GM19372 (cell line): ENCODE data around the gene PAXX.

Experiments
- ATAC-seq: cut with Tn5 transposase; IDR thresholded peaks from one replicate; pipeline ENCODE4 v1.9.1; 2021; ENCODE audit warnings: mild to moderate bottlenecking, low read depth, moderate library complexity; ENCODE audit not compliant: unreplicated experiment

The PAXX gene, protein sequence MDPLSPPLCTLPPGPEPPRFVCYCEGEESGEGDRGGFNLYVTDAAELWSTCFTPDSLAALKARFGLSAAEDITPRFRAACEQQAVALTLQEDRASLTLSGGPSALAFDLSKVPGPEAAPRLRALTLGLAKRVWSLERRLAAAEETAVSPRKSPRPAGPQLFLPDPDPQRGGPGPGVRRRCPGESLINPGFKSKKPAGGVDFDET

DNA sequence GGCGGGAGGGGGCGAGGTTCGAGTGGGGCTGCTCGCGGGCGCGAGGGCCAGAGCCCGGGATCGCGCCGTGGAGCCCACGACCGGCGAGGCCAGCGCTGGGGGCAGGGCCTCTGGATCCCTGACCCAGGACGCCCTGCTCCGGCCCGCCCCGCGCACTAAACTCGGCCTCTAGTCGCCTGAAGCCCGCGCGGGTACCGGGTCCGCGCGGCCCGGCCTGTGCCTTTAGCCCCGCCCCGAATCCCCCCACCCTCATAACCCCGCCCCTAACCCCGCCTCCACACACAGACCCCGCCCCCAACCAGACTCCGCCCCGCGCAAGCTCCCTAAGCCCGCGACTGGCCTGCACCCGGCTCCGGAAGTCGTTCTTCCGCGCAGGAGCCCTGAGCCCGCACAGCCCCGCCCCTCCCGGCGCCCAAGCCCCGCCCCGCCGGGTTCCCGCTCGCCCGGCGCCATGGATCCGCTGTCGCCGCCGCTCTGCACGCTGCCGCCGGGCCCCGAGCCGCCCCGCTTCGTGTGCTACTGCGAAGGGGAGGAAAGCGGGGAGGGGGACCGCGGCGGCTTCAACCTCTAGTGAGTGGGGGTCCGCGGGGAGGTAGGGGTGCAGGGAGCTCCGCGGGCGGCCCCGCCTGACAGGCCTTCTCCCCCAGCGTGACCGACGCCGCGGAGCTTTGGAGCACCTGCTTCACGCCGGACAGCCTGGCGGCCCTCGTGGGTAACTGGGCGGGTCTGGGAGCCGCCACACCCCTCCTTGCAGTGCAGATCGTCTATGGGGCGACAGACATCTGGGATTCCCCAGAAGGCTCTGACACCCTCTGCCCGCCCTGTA is at the start of gene PAXX:
PAXX (plus strand) TSS at position 430 of the 826 bp plus-strand sequence; CDS start at position 452, 22 bp downstream.
- ATAC-seq: peak; percentile 85

DNA sequence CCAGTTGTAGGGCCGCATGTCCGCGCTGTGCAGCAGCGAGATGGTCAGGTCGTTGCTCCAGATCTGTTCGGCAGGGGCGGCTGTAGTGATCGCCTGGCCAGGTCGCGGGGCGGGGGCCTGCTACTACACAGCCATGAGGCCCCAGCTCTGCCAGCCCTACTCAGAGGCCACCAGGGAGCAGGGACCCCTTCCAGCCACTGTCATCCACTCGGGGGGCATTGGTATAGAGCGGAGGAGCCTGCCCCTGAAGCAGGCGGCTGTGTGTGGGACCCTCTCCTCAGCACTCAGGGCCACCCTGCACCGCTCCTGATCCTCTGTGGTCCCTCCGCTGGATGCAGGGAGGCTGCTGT is 49.4 kb upstream of the PAXX start:
- no peak for ATAC-seq

DNA sequence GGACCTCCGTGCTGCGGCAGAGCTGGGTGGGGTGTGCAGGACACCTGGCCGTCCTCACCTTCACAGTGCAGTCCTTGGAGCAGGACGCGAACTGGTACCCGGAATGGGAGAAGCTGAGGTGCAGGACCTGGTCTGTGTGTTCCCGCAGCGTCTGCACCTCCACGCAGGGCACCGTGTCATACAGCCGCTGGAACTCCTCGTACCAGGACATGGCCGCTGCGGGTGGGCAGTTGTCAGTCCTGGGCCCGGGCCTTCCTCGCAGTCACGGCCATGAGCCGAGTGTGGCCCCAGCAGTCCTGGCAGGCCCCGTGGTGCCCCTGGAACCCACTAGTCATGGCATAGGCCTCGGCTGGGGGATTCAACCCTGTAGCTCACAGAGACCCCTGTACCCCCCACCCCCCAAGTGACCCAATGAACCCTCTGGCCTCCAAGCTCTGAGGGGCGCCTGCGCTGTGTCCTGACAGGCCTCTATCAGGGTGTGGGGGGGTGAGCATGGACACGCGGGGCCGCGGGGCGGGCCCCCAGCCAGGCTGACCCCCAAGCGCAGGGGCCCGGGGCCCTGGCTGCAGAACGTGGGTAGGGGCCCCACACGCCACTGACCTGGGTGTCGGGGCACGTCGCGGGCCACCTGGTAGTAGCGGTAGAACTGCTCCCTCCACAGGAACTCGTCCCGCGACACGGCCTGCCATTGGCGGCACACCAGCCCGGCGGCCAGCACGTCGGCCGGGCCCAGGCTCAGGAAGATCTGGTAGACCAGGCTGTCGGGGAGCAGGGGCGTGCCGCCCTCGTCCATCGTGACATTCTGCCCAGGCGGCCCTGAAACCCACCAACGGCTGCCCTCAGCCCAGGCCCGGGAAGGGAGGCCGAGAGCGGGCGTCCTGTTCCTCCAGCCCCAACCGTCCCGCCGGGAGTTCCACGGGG is 48.7 kb upstream of the PAXX start:
- ATAC-seq: no peak

DNA sequence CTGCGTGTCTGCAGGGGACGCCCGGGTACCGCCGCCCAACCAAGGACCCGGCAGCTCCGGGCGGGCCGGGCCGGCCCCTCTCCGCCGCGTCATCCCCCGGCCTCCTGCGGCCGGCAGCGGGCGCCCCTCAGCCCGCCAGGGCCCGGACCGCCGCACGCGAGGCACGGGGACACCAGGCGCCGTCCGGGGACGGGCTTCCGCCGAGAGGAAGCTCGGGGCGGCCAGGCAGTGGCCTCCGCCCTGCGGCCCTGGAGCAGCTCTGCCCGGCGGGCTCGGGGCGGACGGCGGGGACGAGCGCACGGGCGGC is 48.1 kb upstream of the PAXX start:
- peak; percentile 38 for ATAC-seq

DNA sequence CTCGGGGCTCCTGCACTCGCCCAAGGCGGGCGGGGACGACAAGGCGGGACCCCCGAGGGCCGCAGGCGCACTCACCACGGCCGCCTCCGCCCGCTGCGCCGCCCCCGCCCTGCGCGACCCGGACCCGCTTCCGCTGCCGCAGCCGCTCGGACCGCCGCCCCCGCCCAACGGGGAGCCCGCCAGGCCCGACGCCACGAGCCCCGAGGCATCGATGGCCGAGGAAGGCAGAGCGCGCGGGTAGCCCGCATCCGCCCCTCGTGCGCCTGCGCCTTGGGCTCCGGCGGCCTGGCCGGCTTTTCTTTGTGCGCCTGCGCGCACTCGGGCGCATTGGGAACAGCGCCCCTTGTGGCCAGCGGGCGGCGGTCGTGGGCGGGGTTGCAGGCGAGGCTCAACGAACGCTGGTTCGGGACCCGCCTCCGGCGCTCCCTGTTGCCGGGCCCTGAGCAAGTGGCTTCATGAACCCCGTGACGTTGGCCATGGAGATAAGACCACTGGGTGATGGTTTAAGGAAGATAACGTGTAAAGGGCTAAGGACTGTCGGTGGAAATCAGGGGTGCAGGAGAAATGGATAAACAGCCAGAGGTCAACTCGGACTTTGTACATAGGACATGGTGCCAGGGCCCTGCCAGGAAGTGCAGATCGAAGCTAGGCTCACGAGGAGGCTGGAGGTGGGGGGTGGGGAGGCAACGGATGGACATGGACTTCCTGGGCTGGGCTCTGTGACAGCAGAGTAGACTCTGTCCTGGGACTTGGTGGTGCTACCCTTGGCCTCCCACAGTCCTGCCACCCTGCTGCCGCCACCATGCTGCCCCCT is 47.5 kb upstream of the PAXX start, which contains the start of the genes C8G and FBXW5:
C8G (plus strand) TSS at position 725 of the 814 bp plus-strand sequence; CDS start at position 803, 78 bp downstream.
FBXW5 (minus strand) TSS at position 220 of the 814 bp plus-strand sequence. CDS start 655 bp downstream, outside the sequence.
- peak; percentile 90 for ATAC-seq

DNA sequence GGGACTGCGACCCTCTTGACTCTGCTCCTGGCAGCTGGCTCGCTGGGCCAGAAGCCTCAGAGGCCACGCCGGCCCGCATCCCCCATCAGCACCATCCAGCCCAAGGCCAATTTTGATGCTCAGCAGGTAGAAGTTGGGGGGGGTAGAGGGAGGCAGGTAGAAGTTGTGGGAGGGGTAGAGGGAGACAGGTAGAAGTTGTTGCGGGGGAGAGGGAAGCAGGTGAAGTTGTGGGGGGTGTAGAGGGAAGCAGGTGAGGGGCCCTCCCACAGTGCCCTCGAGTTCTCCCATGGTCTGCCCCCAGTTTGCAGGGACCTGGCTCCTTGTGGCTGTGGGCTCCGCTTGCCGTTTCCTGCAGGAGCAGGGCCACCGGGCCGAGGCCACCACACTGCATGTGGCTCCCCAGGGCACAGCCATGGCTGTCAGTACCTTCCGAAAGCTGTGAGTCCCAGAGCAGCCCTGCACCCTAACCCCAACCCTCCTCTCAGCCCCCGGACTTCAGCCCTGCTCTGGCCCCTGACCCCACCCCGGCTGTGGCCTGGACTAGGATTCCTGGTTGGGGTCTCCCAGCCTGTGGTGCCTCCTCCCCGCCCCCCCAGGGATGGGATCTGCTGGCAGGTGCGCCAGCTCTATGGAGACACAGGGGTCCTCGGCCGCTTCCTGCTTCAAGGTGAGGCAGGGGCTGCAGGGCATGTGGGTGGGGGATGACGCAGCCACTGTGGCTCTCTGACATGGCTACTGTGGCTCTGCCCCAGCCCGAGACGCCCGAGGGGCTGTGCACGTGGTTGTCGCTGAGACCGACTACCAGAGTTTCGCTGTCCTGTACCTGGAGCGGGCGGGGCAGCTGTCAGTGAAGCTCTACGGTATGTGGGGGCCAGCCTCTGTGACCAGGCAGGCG is 46.6 kb upstream of the PAXX start:
- ATAC-seq: no peak

DNA sequence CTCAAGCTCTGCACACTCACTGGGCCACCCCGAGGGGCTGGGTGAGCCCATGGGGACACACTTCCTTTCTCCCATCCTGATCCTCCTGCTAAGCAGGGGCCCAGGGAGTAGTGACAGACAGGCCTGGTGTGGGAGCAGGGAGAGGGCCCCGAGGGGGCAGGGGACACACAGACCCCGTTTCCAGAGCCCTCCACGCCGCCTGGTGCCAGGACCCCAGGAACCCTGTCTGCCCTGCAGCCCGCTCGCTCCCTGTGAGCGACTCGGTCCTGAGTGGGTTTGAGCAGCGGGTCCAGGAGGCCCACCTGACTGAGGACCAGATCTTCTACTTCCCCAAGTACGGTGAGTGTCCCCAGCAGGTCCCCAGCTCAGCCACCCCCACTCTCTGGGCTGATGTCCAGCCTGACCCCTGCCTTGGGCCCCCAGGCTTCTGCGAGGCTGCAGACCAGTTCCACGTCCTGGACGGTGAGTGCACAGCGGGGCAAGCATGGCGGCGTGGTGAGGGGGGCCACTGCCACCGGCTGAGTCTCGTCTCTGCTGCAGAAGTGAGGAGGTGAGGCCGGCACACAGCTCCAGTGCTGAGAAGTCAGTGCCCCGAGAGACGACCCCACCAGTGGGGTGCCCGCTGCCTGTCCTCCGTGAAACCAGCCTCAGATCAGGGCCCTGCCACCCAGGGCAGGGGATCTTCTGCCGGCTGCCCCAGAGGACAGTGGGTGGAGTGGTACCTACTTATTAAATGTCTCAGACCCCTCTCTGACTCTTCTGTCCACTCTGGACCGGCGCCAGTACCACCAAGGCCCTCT is 45.8 kb upstream of the PAXX start:
- no peak for ATAC-seq

DNA sequence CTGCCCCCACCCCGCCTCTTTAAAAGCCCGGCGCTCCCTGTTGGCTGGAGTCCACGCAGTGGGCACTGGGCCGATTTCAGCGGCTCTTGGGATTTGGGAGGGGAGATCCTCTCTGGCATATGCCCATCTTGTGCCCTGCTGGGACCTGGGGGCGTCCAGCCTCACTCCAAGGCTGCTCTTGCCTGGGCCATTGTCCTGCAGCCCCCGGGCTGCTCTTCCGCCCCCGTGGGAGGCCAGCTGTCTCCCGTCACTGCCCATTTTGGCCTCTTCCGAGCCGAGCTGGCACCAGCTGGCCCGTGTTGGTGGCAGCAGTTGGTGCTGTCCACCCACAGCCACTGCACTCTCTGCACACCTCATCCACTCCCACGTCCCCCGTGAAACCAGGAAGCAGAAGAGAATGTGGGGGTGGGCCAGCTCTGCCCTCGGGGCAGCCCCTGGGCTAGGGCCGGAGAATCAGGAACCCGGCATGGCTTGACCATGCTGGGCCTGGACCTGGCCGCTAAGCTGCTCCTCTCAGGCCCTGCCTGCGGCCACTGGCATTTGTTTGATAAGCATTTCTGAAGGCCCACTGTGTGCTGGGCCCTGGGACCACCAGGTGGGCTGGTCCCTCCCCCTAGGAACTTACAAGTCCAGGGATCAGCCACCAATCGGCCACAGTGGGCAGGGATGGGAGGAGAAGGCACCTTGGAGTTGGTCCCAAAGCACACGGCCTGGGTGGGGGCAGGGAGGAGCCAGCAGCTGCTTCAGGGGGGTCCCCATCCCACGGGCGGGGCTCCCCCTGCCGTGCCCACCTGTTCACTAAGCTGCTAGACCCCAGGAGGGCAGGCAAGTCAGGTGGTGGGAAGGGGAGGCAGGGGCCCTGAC is 45.0 kb upstream of the PAXX start:
- no peak for ATAC-seq

DNA sequence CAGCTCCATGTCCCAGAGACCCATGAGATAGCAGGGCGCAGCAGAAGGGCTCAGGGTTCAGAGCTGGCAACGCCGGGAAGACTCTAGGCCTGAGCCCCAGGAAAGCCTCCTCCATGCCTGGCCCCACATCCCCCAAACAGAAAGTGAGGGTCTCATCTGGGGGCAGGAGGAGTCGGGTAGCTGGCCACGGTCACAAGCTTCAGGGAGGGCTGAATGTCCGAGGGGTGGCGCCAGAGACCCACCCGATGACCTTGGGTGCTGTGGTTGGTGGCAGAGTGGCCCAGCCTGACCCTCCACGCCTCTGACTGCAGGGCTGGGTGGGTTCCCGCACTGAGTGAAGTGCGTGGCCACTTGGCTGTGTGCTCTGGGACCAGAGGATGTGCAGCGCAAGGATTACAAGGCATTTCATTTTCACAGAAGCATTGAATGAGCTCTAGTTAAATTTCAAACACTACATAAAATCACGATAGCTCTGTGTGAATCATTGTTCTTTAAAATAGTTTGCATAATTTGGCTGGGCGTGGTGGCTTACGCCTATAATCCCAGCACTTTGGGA is 44.2 kb upstream of the PAXX start:
- ATAC-seq: no peak

DNA sequence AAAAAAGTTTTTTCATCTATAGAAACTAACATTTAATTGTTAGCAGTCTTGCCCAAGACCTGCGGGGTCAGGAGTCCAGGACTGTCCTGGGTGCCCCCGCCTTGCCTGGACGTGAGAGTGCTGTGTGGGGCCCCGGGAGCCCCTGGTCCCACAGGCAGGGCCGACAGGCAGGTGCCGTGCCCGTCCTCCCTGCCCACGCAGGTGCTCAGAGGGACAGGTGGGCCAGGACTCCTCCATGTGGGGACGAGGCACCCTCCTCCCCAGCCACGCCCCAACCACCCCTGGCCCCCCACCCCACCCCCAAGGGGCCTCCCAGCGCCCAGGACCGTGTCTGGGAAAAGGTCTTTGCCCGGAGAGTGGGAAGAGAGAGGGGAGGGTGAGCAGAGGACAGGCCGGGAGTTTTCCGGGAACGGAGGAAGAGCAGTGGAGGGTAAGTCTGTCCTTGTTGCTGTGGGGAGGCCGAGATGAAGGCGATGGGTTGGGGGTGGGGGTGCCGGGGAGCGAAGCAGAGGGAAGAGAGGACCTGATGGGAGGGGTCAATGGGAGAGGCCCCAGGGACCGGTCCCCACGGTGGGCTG is 42.9 kb upstream of the PAXX start:
- ATAC-seq: no peak

DNA sequence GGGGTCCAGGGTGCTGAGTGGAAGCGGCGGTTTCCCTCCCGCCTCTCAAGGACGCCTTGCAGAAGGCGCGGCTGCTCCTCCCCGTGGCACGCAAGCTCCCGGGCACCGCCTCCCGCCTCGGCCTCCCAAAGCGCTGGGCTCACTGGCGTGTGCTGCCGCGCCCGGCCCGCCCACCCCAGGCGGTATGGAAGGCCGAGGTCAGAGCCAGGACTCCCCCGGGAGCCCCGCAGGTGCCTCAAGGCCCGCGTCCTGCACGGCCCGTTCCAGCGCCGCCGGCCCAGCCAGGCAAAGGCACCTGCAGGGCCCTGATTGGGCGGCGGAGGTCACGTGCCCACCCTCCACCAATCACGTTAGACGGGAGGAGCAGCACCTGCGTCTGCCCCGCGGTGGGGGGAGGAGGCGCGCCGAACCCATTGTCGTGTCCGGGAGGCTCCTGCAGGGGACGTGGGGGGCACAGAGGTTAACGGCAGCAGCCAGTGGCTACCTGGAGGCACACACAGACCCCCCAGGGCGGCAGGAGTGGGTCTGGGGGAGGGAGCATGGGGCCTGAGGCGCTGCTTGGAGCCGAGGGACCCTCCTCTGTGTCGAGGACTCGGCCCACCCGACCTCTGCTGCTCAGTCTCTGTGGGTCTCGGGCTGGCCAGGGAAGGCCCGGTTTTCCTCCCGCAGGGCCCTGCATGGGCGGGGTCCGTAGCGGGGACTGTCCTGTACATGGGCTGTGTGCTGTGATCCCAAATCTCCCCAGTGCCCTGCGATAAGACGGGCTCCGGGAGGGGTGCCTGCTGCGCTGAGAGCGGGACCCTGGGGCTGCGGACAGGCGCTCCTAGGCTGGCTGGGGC is 42.2 kb upstream of the PAXX start:
- ATAC-seq: peak; percentile 91

DNA sequence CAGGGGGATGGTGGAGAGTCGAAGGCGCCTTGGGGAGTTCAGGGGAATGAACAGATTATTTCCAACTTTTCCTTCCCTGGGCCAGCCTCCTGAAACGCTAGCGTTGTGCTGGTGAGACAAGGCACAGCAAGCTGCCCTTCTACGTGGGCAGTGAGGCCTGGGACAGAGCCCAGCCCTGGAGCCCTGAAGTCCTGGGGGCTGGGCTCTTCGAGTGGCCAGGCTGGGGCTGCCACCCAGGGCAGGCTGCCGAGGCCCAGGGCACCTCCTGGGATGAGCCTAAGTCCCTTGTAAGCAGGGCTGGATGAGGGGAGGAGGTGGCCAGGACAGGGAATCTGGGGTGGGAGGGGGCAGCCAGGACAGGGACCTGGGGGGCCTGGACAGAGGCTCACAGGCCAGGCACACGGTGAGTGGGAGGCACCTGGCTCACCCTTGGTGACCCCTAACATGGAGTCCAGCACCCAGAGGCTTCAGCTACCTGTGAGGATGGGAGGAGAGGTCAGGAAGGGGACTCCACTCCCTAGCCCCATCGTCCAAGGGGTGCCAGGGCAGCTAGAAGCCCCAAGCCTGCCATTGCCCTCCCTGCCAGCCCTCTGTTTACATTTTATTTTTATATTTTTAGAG is 41.5 kb upstream of the PAXX start:
- ATAC-seq: no peak

DNA sequence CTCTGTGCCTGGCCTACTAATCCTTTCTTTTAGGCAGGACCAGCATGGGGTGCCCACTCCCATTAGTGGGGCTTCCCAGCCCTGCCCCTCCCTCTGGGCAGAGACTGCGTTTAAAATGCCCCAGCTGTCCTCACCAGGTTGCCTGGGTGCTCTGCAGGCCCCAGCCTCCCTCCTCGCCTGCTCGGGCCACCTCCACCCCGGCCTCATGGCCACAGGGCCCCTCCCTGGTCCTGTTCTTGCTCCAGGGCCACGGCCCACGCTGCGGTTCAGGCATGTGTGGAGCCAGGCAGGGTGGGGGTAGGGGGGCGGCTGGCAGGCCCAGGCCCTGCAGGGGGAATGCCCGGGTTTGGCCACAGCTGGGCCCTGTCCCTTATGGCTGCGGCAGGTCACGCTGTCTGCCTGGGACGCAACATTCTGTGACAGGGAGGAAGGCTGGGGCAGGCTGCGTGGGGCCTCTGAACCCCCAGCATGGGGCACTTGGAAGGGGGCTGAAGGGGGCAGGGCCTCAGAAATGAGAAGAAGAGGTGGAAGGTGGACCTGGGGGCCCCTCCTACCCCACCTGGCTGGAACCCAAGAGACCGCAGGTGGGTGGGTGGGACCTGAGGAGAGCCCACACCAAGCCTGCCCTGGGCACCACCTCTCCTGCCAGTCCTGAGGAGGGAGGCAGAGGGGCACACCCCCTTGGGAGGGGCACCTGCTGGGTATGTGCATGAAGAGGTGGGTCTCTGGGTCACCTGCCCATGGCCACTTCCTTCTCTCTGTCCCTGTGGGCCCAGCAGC is 40.5 kb upstream of the PAXX start, which contains the start of gene LCN12:
LCN12 (plus strand) TSS at position 733 of the 780 bp plus-strand sequence. CDS start 55 bp downstream, outside the sequence.
- no peak for ATAC-seq

DNA sequence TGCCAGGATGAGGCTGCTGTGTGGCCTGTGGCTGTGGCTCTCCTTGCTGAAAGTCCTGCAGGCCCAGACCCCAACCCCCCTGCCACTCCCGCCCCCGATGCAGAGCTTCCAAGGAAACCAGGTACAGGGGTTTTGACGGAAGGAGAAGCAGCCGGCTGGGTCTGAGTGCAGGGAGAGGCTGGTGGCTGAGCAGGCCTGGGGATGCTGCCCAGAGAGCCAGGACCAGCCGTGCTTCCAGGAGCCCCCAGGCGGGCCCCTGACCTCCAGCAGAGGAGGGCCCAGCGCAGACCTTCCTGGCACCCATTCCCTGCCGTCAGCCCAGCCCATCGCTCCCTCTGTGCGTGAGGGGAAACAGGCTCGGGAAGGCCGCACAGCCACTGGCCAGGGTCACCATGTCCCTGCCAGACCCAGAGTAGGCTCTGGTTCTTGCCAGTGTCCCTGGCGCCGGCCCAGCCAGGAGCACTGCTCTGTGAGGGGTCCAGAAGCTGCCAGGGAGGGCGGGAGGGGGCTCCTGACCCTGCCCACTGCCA is 39.8 kb upstream of the PAXX start:
- no peak for ATAC-seq
